PFSK-1 (cell line): ENCODE measurements around the gene USH1C.

Experiments used
- FOXP2 ChIP-seq: optimal IDR thresholded peaks from 2 replicates; pipeline ENCODE3; 2011; ENCODE audit warnings: borderline replicate concordance, control low read depth, inconsistent platforms; ENCODE audit not compliant: insufficient read depth; ENCODE audit errors: extremely low read length, extremely low read depth
- POLR2AphosphoS5 ChIP-seq: IDR thresholded peaks from 2 replicates; pipeline ENCODE4 v1.6.1; 2012; ENCODE audit warnings: low read depth, mild to moderate bottlenecking, control low read depth, low read length, moderate library complexity
- REST ChIP-seq, 2 experiments: IDR thresholded peaks; 2 replicates each; pipeline versions ENCODE4 v1.6.1 to v1.8.0; 2011 to 2012; ENCODE audit warnings: low read depth in 2 of 2, low read length in 2 of 2, control low read depth in 1 of 2, inconsistent platforms in 1 of 2, mild to moderate bottlenecking in 1 of 2, moderate library complexity in 1 of 2; ENCODE audit not compliant: insufficient read depth in 1 of 2
- SIN3A ChIP-seq: IDR thresholded peaks from 2 replicates; pipeline ENCODE4 v1.6.1; 2012; ENCODE audit warnings: mild to moderate bottlenecking, low read length, moderate library complexity, borderline replicate concordance; ENCODE audit not compliant: insufficient read depth
- TAF1 ChIP-seq: IDR thresholded peaks from 2 replicates; pipeline ENCODE4 v1.6.1; 2012; ENCODE audit warnings: low read length, control low read depth, borderline replicate concordance; ENCODE audit not compliant: insufficient read depth

- TF ChIP-seq POLR2AphosphoS5, result no peak
- no peak for TF ChIP-seq SIN3A
- TF ChIP-seq TAF1, result no peak
- TF ChIP-seq REST (IDR thresholded peaks at IDR 0.05; ENCODE audit: insufficient read depth in 1 of 2, low read depth in 2 of 2, low read length in 2 of 2), result no peak
- no peak for TF ChIP-seq FOXP2
Measured at GRCh38 chr11:17542249-17542648, 2.0 kb downstream of the USH1C start.
